HepG2 (cell line): ENCODE results near the gene GNA12. TPM values are rescaled to one million over a fixed set of nuclear protein-coding genes. Genes with fewer than 3 reads are reported as not detected.

ENCODE experiments used
- DR1 ChIP-seq: sonication (generic); formaldehyde crosslinking; IDR thresholded peaks from 2 replicates; pipeline ENCODE4 v1.8.0; 2021; ENCODE audit warnings: mild to moderate bottlenecking, missing genetic modification reagents, inconsistent platforms
- EHMT2 ChIP-seq: fragments of 200-600 bp; sonication (generic); IDR thresholded peaks from 2 replicates; pipeline ENCODE4 v1.7.0; 2017; ENCODE audit warnings: antibody characterized with exemption, low read depth, low read length, borderline replicate concordance
- HDAC6 ChIP-seq: fragments of 200-600 bp; sonication (generic); IDR thresholded peaks from 2 replicates; pipeline ENCODE4 v1.7.0; 2017; ENCODE audit warnings: mild to moderate bottlenecking, antibody characterized with exemption, low read length, low read depth
- JUNB ChIP-seq: sonication (generic); formaldehyde crosslinking; IDR thresholded peaks from 2 replicates; pipeline ENCODE4 v1.8.0; 2022; ENCODE audit warnings: missing genetic modification reagents, mild to moderate bottlenecking, borderline replicate concordance
- KDM2A ChIP-seq: sonication (generic); formaldehyde crosslinking; IDR thresholded peaks from 2 replicates; pipeline ENCODE4 v1.4.0; 2020; ENCODE audit warnings: low read depth, missing genetic modification reagents, borderline replicate concordance
- KLF11 ChIP-seq: IDR thresholded peaks from 2 replicates; pipeline ENCODE4 v1.6.1; 2016; ENCODE audit warnings: missing compliant biosample characterization
- MBD4 ChIP-seq: IDR thresholded peaks from 2 replicates; pipeline ENCODE4 v1.6.1; 2012; ENCODE audit warnings: low read length, inconsistent platforms, borderline replicate concordance
- PITX1 ChIP-seq: sonication (generic); formaldehyde crosslinking; IDR thresholded peaks from 2 replicates; pipeline ENCODE4 v1.5.1; 2020; ENCODE audit warnings: mild to moderate bottlenecking, missing genetic modification reagents
- POLR2A ChIP-seq, 2 experiments: IDR thresholded peaks; 2 replicates each; pipeline ENCODE4 v1.6.1; 2011; ENCODE audit warnings: low read depth in 2 of 2, low read length in 2 of 2, mild to moderate bottlenecking in 1 of 2, moderate library complexity in 1 of 2; ENCODE audit not compliant: insufficient read depth in 1 of 2
- SMARCE1 ChIP-seq: fragments of 450-650 bp; IDR thresholded peaks from 2 replicates; pipeline ENCODE4 v1.6.1; 2017; ENCODE audit warnings: borderline replicate concordance
- TAF1 ChIP-seq: sonication (generic); formaldehyde crosslinking; IDR thresholded peaks from 2 replicates; pipeline ENCODE4 v1.4.0; 2020; ENCODE audit warnings: missing genetic modification reagents
- ZBTB38 ChIP-seq: sonication (generic); formaldehyde crosslinking; IDR thresholded peaks from 2 replicates; pipeline ENCODE4 v1.5.1; 2020; ENCODE audit warnings: mild to moderate bottlenecking, missing genetic modification reagents
- ZFP62 ChIP-seq: sonication (generic); formaldehyde crosslinking; IDR thresholded peaks from 2 replicates; pipeline ENCODE4 v1.4.0; 2020; ENCODE audit warnings: missing genetic modification reagents
- ZNF234 ChIP-seq: sonication (generic); formaldehyde crosslinking; conservative IDR thresholded peaks from 2 replicates; pipeline ENCODE4 v1.5.1; 2020; ENCODE audit warnings: mild to moderate bottlenecking, missing genetic modification reagents
- ZNF496 ChIP-seq: sonication (generic); formaldehyde crosslinking; IDR thresholded peaks from 2 replicates; pipeline ENCODE4 v1.8.1; 2023; ENCODE audit warnings: mild to moderate bottlenecking, moderate library complexity, missing genetic modification reagents; ENCODE audit not compliant: insufficient replicate concordance
- ZNF598 ChIP-seq: sonication (generic); formaldehyde crosslinking; IDR thresholded peaks from 2 replicates; pipeline ENCODE4 v1.5.1; 2020; ENCODE audit warnings: mild to moderate bottlenecking, missing genetic modification reagents, borderline replicate concordance
- ZNF619 ChIP-seq: sonication (generic); formaldehyde crosslinking; IDR thresholded peaks from 2 replicates; pipeline ENCODE4 v1.4.0; 2020; ENCODE audit warnings: mild to moderate bottlenecking, missing genetic modification reagents
- ZNF780A ChIP-seq: sonication (generic); formaldehyde crosslinking; IDR thresholded peaks from 2 replicates; pipeline ENCODE4 v1.8.0; 2022; ENCODE audit warnings: mild to moderate bottlenecking, missing genetic modification reagents, moderate library complexity
- polyA plus RNA-seq, 8 experiments: library from polyadenylated mRNA; depleted of rRNA in 3 of 8; stranded (reverse) in 7 of 8; unstranded in 1 of 8; fragments of >200 nt; fragmentation: Illumina TruSeq in 4 of 8; extraction: Trizol in 4 of 8; gene quantifications; 2 replicates each; pipeline versions ENCODE4 v1.2.1 to v1.2.3, GENCODE V29; 2011 to 2016; ENCODE audit warnings: low read depth in 4 of 8, missing spikeins in 1 of 8, mixed read lengths in 1 of 8; ENCODE audit not compliant: insufficient read depth in 1 of 8
- total RNA-seq, 5 experiments: library from RNA; depleted of rRNA; stranded (reverse); fragments of >200 nt; fragmentation: Illumina TruSeq; extraction: Trizol; gene quantifications; 2 replicates each; pipeline ENCODE4 v1.2.3, GENCODE V29; 2016; ENCODE audit warnings: low read depth in 1 of 5
- TF ChIP-seq, protein P1 (sequence below): sonication (generic); formaldehyde crosslinking; IDR thresholded peaks from 2 replicates; pipeline ENCODE4 v1.5.0; 2020; ENCODE audit warnings: mild to moderate bottlenecking, missing genetic modification reagents
- TF ChIP-seq, protein P2 (sequence below): sonication (generic); formaldehyde crosslinking; IDR thresholded peaks from 2 replicates; pipeline ENCODE4 v1.8.1; 2022; ENCODE audit warnings: low read depth, mild to moderate bottlenecking, missing genetic modification reagents
- TF ChIP-seq, protein P3 (sequence below): sonication (generic); formaldehyde crosslinking; IDR thresholded peaks from 2 replicates; pipeline ENCODE4 v1.9.0; 2021; ENCODE audit warnings: missing genetic modification reagents, mild to moderate bottlenecking, borderline replicate concordance
- TF ChIP-seq, protein P4 (sequence below): sonication (generic); IDR thresholded peaks from 2 replicates; pipeline ENCODE4 v1.6.1; 2016; ENCODE audit warnings: low read depth, borderline replicate concordance

GNA12 gene
- total and polyA plus RNA-seq, 2 of the 13 experiments (the other 11 are each of a cell fraction or from before 2014, with no cell fraction given) = 16.2 to 50.9 TPM

DNA sequence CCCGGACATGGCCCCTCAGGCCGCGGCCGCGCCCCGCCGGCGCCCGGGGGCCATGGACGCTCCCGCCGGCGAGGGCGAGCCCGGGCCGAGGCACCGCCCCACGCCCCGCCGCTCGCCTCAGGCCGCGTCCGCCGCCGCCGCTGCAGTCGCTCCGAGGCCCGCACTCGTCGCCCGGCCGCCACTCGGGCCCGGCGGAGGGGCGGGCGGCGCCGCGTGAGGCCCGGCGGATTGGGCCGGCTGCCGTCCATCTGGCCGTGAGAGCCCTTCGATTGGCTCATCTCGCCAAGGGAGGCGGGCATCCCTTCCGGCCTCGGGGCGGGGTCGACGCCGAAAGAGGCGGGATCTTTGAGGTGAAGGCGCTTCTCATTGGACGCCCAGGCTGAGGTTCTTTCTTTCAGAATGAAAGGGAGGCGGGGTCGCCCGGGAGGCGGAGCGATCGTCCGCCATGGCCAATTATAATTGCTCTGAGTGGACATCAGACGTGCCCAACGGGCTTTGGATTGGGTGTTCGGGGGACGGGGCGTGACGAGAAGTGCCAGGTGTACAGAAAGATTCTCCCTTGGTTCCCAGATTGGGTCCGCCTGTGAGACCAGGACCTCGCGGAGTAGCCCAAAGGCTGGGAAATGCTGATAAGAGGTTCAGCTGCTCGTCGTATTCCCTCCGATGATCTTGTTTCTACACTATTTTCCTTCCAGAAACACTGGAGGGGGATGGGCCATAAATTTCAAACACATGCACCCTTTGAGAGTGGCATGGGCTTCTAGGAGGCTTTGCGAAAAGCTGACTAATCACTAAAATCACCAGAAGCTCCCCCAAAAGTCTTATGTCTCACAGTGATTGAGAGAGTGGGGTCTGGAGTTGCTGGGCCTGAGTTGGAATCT lies at the start of gene GNA12 (continued):
- TF ChIP-seq ZBTB38 = peak; percentile 53; the same call in 1 of the 2 replicates
- TF ChIP-seq MBD4 = no peak
- TF ChIP-seq, protein P1, sequence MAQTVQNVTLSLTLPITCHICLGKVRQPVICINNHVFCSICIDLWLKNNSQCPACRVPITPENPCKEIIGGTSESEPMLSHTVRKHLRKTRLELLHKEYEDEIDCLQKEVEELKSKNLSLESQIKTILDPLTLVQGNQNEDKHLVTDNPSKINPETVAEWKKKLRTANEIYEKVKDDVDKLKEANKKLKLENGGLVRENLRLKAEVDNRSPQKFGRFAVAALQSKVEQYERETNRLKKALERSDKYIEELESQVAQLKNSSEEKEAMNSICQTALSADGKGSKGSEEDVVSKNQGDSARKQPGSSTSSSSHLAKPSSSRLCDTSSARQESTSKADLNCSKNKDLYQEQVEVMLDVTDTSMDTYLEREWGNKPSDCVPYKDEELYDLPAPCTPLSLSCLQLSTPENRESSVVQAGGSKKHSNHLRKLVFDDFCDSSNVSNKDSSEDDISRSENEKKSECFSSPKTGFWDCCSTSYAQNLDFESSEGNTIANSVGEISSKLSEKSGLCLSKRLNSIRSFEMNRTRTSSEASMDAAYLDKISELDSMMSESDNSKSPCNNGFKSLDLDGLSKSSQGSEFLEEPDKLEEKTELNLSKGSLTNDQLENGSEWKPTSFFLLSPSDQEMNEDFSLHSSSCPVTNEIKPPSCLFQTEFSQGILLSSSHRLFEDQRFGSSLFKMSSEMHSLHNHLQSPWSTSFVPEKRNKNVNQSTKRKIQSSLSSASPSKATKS = no peak
- 0 out of 2 replicates have a peak, but pooled peaks have one; percentile 26 for TF ChIP-seq ZNF598 (CRISPR knock-in tag)
- TF ChIP-seq, protein P2, sequence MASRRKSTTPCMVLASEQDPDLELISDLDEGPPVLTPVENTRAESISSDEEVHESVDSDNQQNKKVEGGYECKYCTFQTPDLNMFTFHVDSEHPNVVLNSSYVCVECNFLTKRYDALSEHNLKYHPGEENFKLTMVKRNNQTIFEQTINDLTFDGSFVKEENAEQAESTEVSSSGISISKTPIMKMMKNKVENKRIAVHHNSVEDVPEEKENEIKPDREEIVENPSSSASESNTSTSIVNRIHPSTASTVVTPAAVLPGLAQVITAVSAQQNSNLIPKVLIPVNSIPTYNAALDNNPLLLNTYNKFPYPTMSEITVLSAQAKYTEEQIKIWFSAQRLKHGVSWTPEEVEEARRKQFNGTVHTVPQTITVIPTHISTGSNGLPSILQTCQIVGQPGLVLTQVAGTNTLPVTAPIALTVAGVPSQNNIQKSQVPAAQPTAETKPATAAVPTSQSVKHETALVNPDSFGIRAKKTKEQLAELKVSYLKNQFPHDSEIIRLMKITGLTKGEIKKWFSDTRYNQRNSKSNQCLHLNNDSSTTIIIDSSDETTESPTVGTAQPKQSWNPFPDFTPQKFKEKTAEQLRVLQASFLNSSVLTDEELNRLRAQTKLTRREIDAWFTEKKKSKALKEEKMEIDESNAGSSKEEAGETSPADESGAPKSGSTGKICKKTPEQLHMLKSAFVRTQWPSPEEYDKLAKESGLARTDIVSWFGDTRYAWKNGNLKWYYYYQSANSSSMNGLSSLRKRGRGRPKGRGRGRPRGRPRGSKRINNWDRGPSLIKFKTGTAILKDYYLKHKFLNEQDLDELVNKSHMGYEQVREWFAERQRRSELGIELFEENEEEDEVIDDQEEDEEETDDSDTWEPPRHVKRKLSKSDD (CRISPR knock-in tag) = no peak
- no peak for TF ChIP-seq ZNF496 (CRISPR knock-in tag)
- TF ChIP-seq, protein P3, sequence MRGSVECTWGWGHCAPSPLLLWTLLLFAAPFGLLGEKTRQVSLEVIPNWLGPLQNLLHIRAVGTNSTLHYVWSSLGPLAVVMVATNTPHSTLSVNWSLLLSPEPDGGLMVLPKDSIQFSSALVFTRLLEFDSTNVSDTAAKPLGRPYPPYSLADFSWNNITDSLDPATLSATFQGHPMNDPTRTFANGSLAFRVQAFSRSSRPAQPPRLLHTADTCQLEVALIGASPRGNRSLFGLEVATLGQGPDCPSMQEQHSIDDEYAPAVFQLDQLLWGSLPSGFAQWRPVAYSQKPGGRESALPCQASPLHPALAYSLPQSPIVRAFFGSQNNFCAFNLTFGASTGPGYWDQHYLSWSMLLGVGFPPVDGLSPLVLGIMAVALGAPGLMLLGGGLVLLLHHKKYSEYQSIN (CRISPR knock-in tag) = no peak
- no peak for TF ChIP-seq ZNF780A (CRISPR knock-in tag)
- 0 out of 2 replicates have a peak, but pooled peaks have one; percentile 25 for TF ChIP-seq KDM2A (CRISPR knock-in tag)
- no peak for TF ChIP-seq JUNB (CRISPR knock-in tag)
- peak; percentile 96 for TF ChIP-seq POLR2A (IDR thresholded peaks at IDR 0.05; ENCODE audit: insufficient read depth in 1 of 2, low read depth in 2 of 2, low read length in 2 of 2)
- peak; percentile 77; the same call in 1 of the 2 replicates for TF ChIP-seq TAF1
- no peak for TF ChIP-seq ZNF234 (CRISPR knock-in tag)
- TF ChIP-seq KLF11 (CRISPR knock-in tag) = no peak
- TF ChIP-seq, protein P4, sequence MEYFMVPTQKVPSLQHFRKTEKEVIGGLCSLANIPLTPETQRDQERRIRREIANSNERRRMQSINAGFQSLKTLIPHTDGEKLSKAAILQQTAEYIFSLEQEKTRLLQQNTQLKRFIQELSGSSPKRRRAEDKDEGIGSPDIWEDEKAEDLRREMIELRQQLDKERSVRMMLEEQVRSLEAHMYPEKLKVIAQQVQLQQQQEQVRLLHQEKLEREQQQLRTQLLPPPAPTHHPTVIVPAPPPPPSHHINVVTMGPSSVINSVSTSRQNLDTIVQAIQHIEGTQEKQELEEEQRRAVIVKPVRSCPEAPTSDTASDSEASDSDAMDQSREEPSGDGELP = peak; percentile 48
- no peak for TF ChIP-seq SMARCE1
- peak; percentile 62; the same call in 1 of the 2 replicates for TF ChIP-seq PITX1 (CRISPR knock-in tag)
- 0 out of 2 replicates have a peak, but pooled peaks have one; percentile 52 for TF ChIP-seq ZNF619
- TF ChIP-seq DR1 (CRISPR knock-in tag) = 0 out of 2 replicates have a peak, but pooled peaks have one; percentile 47
- TF ChIP-seq HDAC6 = no peak
- no peak for TF ChIP-seq ZFP62 (CRISPR knock-in tag)
- TF ChIP-seq EHMT2 = no peak
